ENCODE measurements around the gene PCCA.
"Not testable (repeated sequence)": the region's sequence is repeated elsewhere in the genome, so short reads cannot be mapped to it uniquely, and the experiment has no call there.

PCCA gene, protein sequence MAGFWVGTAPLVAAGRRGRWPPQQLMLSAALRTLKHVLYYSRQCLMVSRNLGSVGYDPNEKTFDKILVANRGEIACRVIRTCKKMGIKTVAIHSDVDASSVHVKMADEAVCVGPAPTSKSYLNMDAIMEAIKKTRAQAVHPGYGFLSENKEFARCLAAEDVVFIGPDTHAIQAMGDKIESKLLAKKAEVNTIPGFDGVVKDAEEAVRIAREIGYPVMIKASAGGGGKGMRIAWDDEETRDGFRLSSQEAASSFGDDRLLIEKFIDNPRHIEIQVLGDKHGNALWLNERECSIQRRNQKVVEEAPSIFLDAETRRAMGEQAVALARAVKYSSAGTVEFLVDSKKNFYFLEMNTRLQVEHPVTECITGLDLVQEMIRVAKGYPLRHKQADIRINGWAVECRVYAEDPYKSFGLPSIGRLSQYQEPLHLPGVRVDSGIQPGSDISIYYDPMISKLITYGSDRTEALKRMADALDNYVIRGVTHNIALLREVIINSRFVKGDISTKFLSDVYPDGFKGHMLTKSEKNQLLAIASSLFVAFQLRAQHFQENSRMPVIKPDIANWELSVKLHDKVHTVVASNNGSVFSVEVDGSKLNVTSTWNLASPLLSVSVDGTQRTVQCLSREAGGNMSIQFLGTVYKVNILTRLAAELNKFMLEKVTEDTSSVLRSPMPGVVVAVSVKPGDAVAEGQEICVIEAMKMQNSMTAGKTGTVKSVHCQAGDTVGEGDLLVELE

DNA sequence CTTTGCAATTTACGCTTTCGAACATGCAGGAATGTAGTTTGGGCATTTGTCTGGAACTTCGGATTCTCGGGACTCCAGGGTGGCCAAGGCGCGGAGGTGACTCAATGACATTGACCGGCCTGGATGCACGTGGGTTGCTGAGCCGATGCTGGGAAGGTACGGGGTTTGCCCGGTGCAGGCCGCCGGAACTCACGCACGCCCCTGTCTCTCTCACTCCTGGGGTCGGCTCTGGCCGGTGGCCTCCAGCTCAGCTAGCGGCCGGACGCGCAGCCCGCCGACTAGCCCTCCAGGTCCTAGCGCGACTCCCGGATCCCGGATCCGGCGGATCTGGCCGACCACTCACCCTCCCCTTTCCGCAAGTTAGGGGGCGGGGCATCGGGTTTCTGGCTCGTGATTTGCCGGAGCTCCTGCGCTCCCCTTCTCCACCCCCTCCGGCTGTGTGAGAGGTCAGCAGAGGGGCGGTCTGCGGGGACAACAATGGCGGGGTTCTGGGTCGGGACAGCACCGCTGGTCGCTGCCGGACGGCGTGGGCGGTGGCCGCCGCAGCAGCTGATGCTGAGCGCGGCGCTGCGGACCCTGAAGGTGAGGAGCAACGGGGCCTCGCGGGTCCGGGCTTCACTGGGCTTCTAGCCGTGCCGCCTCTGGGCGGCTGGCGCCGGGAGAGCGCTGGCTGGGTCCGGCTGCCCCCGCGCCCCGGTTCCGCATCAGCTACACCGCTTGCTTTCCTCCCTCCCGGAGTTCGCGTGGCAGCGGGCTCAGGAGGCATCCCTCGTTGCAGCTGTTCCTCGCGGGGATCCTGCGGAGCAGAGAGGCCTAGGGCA, at the start of gene PCCA:
TSS of gene PCCA (plus strand) at position 450 of the 821 bp plus-strand sequence. CDS start at position 478, 28 bp downstream.
- peak; percentile 80 for DNase-seq

DNA sequence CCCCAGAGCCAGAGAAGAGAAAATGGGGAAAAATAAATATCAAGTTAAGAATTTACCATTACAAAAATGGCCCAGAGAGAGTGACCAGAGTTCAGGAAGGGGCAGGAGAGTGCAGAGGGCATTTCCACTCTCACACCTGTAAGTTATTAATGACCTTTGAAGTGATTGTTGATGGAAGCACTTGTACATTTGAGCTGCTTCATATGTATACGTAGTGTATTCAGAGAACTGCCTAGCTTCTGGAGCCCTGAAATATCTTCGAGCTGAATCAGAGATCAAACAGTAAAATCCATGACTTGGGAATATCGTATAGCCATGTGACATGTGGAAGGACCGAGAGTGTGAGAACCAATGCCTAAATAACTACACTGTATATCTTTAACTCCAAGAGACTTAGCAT, 49.2 kb upstream of the PCCA start:
- DNase-seq = no peak

DNA sequence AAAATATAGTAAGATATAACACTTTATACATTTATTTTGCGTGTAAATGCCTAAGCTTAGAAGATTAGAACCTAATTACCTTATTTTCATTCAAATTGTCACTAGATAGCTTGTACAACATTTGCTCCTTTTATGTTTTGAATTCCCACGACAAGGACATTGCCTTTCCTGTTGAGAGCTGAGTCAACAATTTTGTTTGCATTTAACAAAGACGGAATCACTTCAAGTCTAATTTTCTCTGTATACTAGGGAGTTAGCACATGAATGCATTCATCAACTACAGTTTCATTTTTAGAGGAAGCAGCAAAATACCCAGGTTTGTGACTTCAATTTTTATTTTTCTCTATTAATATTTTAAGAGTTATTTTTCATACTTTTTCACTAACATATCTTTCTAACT, 48.7 kb upstream of the PCCA start:
- DNase-seq = no peak

DNA sequence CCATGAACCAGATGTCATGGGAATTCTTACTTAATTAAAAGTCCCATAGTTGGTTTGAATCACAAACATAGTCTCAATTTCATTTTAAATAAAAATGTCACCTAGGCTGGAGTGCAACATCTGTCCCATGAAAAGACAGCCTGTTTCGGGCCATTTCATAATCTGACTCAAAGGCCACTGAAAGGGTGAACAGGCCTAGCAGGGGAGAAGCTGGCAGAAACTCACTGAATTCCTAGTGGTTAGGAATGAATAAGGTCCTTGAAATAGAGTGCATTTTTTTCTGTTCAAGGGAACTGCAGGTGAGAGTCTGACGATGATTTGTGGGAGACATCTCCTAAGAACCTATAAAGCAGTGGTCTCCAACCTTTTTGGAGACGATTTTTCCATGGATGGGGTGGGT, 44.0 kb upstream of the PCCA start:
- DNase-seq = no peak

DNA sequence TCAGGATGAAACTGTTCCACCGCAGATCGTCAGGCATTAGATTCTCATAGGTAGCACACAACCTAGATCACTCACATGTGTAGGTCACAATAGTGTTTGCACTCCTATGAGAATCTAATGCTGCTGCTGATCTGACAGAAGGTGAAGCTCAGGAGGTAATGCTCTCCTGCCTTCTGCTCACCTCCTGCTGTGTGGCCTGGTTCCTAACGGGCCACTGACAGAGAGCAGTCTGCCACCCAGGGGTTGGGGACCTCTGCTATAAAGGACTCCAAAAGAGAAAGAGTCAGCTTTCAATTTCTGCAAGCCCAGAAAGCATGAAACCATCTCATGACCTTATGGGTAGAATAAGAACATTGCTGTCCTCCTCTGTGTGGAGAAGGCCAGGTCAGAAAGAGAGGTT, 43.5 kb upstream of the PCCA start:
- no peak for DNase-seq

DNA sequence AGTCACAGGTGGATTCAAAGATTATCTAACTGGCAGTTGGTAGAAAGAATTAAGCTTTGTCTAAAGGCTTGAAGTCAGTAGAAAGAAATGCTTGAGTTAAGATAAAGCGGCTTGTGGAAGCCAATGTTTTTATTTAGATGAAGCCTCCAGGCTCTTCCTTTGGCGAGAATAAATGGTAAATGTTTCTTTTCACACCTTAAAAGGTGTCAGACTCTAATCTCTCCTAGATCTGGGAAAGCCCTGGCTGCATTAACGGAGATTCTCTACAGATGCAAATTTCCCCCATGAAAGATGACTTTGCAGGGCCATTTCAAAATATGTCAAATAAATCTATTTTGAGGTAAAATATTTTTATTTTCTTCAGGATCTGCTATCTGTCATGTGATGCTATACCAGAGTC, 37.8 kb upstream of the PCCA start:
- DNase-seq = no peak

DNA sequence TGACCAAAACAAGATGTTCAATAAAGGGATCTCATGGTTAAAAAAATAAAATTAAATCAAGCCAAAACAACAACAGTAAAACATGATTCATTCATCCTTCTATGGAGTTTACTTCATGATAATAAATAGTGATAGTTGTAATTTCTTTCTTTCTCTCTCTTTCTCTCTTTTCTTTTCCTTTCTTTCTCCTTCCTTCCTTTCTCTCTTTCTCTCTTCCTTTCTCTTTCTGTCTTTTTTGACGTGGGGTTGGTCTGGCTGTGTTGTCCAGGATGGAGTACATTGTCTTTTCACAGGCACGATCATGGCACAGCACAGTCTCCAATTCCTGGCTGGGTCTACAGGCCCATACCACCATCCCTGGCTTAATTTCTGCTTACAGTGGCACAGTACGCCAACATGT, 29.1 kb upstream of the PCCA start:
- DNase-seq = no peak

DNA sequence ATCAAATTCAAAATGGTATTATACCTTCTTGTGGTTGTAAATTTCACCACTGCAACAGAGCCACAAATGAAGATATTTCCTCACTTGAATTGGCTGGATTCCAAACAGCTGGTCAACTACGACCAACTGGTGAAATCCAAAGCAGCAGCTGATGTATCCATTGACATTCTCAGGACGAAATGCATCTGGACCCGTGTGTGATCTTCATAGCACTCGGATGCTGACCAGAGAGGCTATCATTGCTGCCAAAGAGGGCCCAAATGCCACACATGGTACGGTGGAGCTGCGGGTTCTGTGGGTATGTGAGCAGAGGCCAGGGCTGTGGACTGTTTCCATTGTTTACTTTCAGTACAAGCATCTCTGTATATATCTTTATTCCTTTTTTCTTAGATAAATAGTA, 25.6 kb upstream of the PCCA start:
- DNase-seq = no peak

DNA sequence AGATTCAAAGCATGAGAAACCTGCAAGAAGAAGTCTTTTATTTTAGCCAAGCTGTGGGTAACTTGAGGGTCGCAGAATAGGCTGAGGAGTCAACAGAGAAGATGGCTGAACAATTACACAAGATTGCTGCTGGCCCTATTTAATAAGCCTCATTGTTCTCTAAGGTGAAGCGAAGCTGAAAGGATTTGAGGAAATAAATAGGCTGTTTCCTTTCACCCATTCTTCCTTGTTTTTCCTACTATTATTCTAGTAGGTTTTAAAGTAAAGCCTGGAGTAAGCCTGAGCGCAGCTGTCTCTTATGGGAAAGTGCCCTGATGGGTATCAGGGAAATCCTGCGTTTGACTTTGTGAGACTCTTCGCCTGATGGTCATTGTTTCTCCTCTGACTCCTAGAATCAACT, 25.0 kb upstream of the PCCA start:
- DNase-seq = no peak

DNA sequence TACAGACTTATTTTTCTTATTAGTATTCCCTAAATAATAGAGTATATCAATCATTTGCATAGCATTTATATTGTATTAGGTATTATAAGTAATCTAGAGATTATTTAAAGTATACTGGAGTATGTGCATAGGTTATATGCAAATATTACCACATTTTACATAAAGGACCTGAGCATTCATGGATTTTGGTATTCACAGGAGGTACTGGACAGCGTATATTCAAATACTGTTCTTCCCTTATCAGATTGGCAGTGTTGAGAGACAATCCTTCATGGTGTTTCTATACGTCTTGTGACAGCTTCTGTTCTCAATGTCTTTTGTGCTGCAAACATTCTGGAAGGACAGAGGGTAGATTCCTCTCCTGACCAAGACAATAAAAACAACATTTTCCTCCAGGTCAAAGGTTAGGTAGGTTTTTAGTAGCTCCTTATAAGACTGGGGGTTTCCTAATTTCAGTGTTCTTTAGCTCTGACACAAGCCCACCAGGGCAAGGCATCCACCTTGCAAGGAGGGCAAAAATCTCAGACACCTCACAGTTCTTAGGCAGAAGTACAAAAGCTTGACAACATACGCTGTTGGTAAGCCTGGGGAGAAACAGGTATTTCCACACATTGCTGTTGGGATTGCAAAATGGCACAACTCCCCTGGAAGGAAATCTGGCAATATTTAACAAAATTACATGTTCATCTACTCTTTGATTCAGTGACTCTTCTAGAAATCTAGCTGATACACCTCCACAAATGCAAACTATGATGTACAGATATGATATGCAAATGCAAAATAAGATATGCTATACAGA, 20.6 kb upstream of the PCCA start:
- DNase-seq = no peak

DNA sequence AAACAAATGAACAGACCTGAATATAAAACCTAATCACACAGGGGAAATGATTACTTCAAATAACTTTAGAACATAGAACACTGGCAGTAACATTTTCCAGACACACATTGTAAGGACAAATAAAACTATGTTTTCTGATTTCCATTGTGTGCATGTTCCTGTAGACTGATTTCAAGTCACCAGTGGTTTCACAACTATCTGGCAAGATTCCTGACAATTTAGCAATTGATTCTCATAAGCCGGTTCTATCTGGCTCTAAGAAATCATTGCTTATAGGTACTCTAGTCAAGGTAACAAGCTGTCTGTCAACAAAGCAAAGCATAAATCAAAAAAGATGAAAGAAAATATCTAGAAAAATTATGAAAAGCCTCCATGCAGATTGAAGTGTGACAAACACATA, 19.6 kb upstream of the PCCA start:
- DNase-seq = no peak

DNA sequence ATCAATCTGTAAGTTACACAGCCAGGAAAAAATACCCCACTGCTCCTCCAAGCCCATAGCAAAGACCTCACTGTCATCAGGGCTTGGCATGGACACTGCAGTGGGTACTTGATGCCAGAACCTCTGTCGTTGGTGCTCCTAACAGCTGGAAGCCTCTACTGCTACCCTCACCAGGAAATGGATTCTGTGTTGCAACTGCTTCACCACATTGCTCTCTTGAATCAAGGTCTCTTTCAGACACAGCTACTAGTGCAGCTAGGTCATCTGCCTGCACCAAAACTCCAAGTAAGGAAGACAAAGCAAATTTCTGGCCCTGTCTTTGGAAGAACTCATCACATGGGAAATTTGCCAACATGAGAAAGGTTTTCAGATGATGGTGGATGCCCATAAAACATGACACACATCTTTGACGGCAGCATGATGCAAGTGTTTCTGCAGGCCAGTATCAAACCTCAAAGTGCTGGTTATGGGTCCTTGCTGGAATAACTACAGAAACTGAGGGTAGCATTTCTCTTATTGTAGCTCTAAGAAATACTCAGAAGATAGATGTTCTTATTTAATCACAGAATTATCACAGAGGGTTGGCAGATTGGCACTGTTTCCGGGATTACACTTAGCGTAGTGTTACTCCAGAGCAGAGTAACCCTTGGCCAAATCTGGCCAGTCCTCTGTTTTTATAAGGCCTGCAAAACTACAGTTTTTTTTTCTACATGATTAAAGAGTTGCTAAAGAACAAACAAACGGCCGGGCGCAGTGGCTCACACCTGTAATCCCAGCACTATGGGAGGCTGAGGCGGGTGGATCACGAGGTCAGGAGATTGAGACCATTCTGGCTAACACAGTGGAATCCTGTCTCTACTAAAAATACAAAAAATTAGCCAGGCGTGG, 12.9 kb upstream of the PCCA start:
- DNase-seq = no peak

DNA sequence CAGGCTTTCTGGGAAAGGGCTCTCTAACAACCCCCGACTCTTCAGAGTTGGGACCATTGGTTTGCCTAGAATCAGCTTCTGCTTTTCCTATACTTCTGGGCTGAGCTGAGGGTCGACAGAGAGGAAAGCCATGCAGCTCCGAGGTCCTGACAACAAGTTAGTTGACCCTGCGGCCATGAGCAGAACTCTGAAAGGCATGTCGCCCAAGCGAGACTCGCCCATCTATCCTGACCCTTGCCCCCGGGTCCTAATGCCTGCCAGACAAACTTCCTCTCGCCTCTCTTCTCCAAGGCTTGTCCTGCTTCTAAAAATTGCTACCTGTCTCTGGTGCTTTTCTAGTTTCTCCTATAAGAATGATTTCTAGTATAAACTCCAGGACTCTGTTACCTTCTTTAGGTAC, 9.9 kb upstream of the PCCA start:
- DNase-seq = not testable (repeated sequence)

DNA sequence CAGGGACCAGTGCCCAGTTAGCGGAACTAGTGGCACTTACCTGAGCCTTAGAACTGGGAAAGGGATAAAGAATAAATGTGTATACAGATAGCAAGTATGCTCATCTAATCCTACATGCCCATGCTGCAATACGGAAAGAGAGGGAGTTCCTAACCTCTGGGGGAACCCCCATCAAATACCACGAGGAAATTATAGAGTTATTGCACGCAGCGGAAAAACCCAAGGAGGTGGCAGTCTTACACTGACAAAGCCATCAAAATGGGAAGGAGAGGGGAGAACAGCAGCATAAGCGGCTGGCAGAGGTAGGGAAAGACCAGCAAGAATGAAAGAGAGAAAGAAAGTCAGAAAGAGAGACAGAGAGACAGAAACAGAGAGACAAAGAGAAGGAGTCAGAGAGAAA, 5.5 kb upstream of the PCCA start:
- not testable (repeated sequence) for DNase-seq

DNA sequence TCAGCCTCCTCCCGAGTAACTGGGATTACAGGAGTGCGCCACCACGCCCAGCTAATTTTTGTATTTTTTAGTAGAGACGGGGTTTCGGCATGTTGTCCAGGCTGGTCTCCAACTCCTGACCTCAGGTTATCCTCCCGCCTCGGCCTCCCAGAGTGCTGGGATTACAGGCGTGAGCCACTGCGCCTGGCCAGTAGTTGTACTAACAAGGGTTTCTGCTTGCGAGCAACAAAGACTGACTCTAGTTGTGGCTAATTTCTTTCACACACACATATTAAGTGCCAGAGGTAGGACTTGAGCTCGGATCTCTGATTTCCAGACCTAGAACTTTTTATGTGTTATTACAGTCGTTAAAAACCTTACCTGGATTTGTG, 635 bp upstream of the PCCA start:
- DNase-seq = no peak

DNA sequence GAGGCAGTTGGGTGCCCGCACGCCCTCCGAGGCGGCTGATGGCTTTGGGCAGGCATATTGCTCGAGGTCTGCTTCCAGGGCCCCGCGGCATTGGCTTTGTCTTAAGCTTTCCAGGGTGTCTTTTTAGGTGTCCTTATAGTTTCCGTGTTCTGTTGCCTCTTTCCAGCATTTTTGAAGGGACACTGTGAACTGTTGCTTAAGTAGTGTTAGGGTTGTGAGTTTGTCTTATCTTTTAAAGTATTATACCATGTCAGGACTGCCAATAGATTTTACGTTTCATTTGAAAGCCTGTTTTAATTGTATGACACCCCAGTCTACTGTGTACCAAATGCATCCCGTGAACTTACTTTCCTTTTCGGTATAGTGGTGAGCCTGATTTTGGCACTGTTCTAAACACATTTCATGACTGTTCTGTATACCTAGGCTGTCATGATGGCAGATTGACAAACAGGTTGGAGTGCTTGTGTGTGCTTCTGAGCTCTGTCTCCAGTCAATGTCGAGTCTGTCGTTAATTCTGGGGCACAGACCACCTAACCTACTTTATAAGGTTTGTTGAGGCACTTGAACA, 656 bp downstream of the PCCA start:
- DNase-seq = no peak

DNA sequence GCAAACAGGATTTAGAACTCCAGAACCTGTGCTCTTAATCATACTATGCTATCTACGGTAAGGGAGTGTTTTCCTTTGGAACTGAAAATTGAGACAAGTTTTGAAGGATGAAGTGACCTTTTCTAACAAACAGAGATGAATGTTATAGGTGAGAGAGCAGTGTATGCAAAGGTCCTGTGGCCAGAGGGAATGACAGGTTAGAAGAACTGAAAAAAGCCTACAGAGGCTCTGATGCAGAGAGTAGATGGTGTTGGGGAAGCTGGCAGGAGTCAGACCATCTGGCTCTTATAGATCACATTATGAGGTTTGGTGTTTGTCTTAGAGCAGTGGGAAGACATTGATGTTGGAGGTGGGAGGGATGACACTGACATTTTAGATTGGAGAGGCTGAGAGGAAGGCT, 2.0 kb downstream of the PCCA start:
- no peak for DNase-seq

DNA sequence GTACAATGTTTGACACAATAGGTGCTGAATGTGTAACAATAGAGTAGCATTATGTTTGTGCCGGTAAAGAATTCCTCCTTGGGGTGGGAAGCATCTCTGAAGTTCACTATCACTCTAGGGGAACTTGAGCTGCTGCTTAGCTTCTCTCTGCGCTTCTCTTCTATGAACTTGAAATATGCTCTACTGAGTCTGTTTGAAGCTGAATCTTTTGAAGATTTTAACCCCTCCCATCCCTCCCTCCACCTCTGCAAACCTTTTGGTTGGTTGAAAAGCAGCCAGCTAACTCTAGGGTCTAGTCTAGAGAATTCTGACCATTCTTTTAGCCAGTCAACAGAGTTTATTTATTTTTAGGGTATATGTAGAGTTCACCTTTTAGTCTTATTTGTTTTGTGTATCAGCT, 2.5 kb downstream of the PCCA start:
- no peak for DNase-seq

DNA sequence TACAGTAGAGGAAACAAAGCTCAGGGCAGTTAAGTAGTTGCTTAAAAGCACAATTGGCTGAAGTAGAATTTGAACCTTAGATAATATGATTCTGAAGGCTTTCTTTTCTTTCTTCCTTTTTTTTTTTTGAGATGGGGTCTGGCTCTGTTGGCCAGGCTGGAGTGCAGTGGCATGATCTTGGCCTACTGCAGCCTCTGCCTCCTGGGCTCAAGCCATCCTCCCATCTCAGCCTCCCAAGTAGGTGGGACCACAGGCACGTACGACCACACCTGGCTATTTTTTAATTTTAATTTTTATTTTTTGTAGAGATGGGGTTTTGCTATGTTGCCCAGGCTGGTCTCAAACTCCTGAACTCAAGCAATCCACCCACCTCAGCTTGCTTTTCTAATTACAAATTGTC, 3.4 kb downstream of the PCCA start:
- not testable (repeated sequence) for DNase-seq

DNA sequence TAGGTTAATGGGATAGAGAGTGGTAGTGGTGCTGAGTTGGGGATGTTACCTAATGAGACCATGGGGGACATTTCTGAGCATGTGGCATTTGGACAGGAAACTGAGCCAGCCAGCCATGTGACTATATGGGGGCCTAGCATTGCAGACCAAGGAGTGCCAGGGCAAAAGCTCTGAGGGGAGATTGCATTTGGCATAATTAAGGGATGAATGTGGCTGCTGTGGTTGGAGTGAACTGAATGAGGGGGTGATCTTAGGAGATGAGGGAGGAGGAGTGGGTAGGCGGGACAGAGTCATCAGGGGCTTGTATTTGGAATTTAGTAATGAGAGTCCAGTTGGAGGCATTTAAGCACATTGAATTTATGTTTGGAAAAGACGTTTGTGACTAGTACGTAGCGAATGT, 6.6 kb downstream of the PCCA start:
- no peak for DNase-seq

DNA sequence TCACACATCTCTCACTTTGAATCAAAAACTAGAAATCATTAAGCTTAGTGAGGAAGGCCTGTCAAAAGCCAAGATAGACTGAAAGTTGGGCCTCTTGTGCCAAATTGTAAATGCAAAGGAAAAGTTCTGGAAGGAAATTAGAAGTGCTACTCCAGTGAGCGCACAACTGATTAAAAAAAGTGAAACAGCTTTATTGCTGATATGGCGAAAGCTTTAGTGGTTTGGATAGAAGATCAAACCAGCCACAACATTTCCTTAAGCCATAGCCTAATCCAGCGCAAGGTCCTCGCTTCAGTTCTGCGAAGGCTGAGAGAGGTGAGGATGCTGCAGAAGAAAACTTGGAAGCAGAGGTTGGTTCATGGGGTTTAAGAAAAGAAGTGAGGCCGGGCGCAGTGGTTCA, 7.6 kb downstream of the PCCA start:
- no peak for DNase-seq

Data from stimulated activated CD4-positive, alpha-beta T cell treated with anti-CD3 and anti-CD28 coated beads, Interleukin-1b, Interleukin-23, amount 100 ng/mL, for 48 hours (primary cell).